NT2/D1 (cell line): Measurements from ENCODE around the gene HTN1.

ENCODE experiments used
- SUZ12 ChIP-seq: IDR thresholded peaks from 2 replicates; pipeline ENCODE4 v1.6.1; 2011; ENCODE audit not compliant: insufficient read length, insufficient read depth; ENCODE audit errors: extremely low read depth
- YY1 ChIP-seq: IDR thresholded peaks from 2 replicates; pipeline ENCODE4 v1.6.1; 2011; ENCODE audit not compliant: insufficient read length, insufficient read depth
- ZNF274 ChIP-seq: IDR thresholded peaks from 2 replicates; pipeline ENCODE4 v1.6.1; 2011; ENCODE audit warnings: mild to moderate bottlenecking, low read depth, low read length

GRCh38 chr4:70057651-70058050, 7.4 kb downstream of the HTN1 start:
- TF ChIP-seq ZNF274 (no peak), SUZ12 (no peak), YY1 (no peak)
